ENCODE measurements around the gene CPNE5.

Gene CPNE5

DNA sequence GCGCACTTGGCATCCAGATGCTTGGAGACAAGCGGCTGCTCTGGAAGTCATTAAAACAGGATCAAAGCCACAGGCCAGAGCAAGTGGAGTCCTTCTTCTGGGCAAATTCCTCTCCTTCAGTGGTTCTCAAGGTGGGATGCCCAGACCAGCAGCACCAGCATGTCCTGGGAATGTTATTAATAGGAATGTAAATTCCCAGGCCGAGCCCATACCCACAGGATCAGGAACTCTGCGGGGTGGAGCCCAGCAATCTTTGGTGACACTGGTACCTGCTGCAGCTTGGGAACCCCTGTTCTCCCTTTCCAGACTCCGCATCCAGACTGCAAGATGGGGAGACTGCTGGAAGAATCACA is 44.6 kb downstream of the CPNE5 start:
- no peak for DNase-seq (ENCODE audit: low read depth in 1 of 2, low spot score in 1 of 2)
- Histone ChIP-seq H3K27me3 (ENCODE audit: insufficient read depth, poor library complexity, severe bottlenecking) (no peaks in the 10 kb centered on the region), H3K27ac (replicated peaks) (no peak overlapping the region), H3K4me3 (replicated peaks; ENCODE audit: insufficient read depth, low read length) (no peak overlapping the region)
- TF ChIP-seq, protein P1, sequence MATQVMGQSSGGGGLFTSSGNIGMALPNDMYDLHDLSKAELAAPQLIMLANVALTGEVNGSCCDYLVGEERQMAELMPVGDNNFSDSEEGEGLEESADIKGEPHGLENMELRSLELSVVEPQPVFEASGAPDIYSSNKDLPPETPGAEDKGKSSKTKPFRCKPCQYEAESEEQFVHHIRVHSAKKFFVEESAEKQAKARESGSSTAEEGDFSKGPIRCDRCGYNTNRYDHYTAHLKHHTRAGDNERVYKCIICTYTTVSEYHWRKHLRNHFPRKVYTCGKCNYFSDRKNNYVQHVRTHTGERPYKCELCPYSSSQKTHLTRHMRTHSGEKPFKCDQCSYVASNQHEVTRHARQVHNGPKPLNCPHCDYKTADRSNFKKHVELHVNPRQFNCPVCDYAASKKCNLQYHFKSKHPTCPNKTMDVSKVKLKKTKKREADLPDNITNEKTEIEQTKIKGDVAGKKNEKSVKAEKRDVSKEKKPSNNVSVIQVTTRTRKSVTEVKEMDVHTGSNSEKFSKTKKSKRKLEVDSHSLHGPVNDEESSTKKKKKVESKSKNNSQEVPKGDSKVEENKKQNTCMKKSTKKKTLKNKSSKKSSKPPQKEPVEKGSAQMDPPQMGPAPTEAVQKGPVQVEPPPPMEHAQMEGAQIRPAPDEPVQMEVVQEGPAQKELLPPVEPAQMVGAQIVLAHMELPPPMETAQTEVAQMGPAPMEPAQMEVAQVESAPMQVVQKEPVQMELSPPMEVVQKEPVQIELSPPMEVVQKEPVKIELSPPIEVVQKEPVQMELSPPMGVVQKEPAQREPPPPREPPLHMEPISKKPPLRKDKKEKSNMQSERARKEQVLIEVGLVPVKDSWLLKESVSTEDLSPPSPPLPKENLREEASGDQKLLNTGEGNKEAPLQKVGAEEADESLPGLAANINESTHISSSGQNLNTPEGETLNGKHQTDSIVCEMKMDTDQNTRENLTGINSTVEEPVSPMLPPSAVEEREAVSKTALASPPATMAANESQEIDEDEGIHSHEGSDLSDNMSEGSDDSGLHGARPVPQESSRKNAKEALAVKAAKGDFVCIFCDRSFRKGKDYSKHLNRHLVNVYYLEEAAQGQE (IDR thresholded peaks at IDR 0.05; ENCODE audit: insufficient replicate concordance, low read depth) = no peak
- TF ChIP-seq GABPA (IDR thresholded peaks at IDR 0.05; ENCODE audit: low read depth) (no peak), SPI1 (IDR thresholded peaks at IDR 0.05; ENCODE audit: borderline replicate concordance, low read depth) (no peak), POLR2AphosphoS5 (IDR thresholded peaks at IDR 0.05; ENCODE audit: low read depth) (no peak)
- TF ChIP-seq, protein P2, sequence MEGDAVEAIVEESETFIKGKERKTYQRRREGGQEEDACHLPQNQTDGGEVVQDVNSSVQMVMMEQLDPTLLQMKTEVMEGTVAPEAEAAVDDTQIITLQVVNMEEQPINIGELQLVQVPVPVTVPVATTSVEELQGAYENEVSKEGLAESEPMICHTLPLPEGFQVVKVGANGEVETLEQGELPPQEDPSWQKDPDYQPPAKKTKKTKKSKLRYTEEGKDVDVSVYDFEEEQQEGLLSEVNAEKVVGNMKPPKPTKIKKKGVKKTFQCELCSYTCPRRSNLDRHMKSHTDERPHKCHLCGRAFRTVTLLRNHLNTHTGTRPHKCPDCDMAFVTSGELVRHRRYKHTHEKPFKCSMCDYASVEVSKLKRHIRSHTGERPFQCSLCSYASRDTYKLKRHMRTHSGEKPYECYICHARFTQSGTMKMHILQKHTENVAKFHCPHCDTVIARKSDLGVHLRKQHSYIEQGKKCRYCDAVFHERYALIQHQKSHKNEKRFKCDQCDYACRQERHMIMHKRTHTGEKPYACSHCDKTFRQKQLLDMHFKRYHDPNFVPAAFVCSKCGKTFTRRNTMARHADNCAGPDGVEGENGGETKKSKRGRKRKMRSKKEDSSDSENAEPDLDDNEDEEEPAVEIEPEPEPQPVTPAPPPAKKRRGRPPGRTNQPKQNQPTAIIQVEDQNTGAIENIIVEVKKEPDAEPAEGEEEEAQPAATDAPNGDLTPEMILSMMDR (IDR thresholded peaks at IDR 0.05; ENCODE audit: insufficient read depth, low read length) = no peak

DNA sequence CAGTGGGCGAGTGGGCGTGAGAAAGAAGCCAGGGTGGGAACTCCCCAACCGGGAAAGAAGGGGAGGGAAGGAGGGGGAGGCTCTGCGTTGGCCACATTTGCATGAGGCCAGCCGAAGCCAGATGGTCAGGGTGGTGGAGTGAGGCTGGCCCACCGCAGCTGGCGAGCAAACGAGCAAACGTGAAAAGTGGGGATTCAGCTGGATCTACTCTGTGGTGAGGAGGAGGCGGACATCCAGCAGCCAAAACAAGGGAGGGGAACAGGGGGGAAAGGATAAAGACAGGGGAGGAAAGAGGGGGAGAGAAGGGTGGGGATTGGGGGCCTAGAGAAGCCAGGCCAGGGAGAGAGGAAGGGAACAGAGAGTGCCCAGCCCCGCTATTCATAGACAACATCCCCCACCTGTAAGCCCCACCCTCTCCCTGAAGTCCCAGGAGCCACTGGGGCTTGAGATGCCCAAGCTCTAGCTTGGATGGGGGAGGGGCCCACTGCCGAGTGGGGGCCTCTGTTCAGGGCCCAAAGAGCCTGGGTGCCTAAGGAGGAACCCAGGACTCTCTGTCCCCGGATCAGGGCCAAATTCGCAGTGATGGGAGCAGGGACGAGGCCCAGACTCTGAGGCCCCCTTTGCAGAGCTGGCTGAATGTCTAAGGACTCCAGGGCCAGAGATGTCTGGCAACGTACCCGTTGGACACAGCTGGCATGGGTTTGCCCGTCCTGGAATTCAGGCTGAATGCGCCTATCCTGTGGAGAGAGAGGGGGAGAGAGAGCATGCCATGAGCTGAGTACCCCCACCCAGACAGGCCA is 45.1 kb downstream of the CPNE5 start:
- no peaks in the 10 kb centered on the region for H3K27me3 ChIP-seq (ENCODE audit: insufficient read depth, poor library complexity, severe bottlenecking)
- H3K4me3 ChIP-seq (replicated peaks; ENCODE audit: insufficient read depth, low read length) = no peak overlapping the region
- TF ChIP-seq POLR2AphosphoS5 (IDR thresholded peaks at IDR 0.05; ENCODE audit: low read depth) (no peak), SPI1 (IDR thresholded peaks at IDR 0.05; ENCODE audit: borderline replicate concordance, low read depth) (no peak), GABPA (IDR thresholded peaks at IDR 0.05; ENCODE audit: low read depth) (no peak)
- TF ChIP-seq, protein P1 (IDR thresholded peaks at IDR 0.05; ENCODE audit: insufficient replicate concordance, low read depth) = no peak
- TF ChIP-seq, protein P2 (IDR thresholded peaks at IDR 0.05; ENCODE audit: insufficient read depth, low read length) = no peak
- no peak overlapping the region for H3K27ac ChIP-seq (replicated peaks)
- DNase-seq (ENCODE audit: low read depth in 1 of 2, low spot score in 1 of 2) = no peak

DNA sequence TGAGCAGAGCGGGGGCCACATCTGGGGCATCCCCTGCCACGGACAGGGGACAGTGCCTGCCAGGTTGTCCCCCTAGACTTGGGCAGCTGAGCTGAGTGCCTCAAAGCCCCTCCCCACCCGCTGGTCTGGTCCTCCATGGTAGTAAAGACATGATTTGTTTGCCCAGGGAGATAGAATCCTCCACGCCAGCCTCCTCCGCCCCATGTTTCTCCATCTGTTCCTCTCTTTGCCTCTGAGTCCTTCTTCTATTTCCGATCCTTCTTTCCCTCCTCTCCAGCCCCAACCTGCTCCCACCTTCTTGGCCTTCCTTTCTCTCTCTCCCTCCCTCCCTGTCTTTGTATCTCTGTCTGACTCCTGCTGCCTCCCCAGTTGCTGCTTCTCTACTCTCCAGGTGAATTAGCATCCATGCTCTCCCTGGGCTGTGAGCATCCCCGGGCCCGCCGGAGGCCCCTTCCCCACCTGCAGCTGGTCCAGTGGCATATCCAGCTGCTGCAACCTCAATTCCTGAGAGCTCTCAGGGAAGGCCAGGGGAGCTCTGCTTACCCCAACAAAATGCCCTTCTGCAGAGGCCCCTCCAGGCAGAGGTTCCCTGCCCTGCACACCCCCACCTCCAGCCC is 45.8 kb downstream of the CPNE5 start:
- H3K4me3 ChIP-seq (replicated peaks; ENCODE audit: insufficient read depth, low read length) = no peak overlapping the region
- no peak for DNase-seq (ENCODE audit: low read depth in 1 of 2, low spot score in 1 of 2)
- H3K27me3 ChIP-seq (ENCODE audit: insufficient read depth, poor library complexity, severe bottlenecking) = no peaks in the 10 kb centered on the region
- TF ChIP-seq, protein P2 (IDR thresholded peaks at IDR 0.05; ENCODE audit: insufficient read depth, low read length) = no peak
- TF ChIP-seq GABPA (IDR thresholded peaks at IDR 0.05; ENCODE audit: low read depth) = no peak
- no peak for TF ChIP-seq SPI1 (IDR thresholded peaks at IDR 0.05; ENCODE audit: borderline replicate concordance, low read depth)
- TF ChIP-seq POLR2AphosphoS5 (IDR thresholded peaks at IDR 0.05; ENCODE audit: low read depth) = no peak
- TF ChIP-seq, protein P1 (IDR thresholded peaks at IDR 0.05; ENCODE audit: insufficient replicate concordance, low read depth) = no peak
- no peak overlapping the region for H3K27ac ChIP-seq (replicated peaks)
